GM08714 (cell line): ENCODE data around the gene REEP1.
"Not testable (repeated sequence)": the region's sequence is repeated elsewhere in the genome, so short reads cannot be mapped to it uniquely, and the experiment has no call there.

Experiments used
- H3K4me3 ChIP-seq: fragments of 200-500 bp; sonication (Bioruptor generic); 2 replicates; pipeline ENCODE4 v1.5.1; 2014; ENCODE audit warnings: mild to moderate bottlenecking, low read length, inconsistent platforms
- ZNF274 ChIP-seq: IDR thresholded peaks from 2 replicates; pipeline ENCODE4 v1.6.1; 2012; ENCODE audit warnings: mild to moderate bottlenecking, low read depth, low read length

Gene REEP1

GRCh38 chr2:86358957-86359356, 21.5 kb upstream of the REEP1 start:
- no peak for TF ChIP-seq ZNF274
- H3K4me3 ChIP-seq, result no peak overlapping the region

GRCh38 chr2:86357392-86357963, 20.1 kb upstream of the REEP1 start:
- no peak overlapping the region for H3K4me3 ChIP-seq
- no peak for TF ChIP-seq ZNF274

GRCh38 chr2:86352727-86353221, 15.3 kb upstream of the REEP1 start:
- no peak overlapping the region for H3K4me3 ChIP-seq
- TF ChIP-seq ZNF274, result no peak

GRCh38 chr2:86352137-86352726, 14.8 kb upstream of the REEP1 start:
- TF ChIP-seq ZNF274, result no peak
- H3K4me3 ChIP-seq, result no peak overlapping the region

GRCh38 chr2:86350751-86351150, 13.3 kb upstream of the REEP1 start:
- no peak overlapping the region for H3K4me3 ChIP-seq
- TF ChIP-seq ZNF274, result no peak

- TF ChIP-seq ZNF274, result no peak
- H3K4me3 ChIP-seq, result no peak overlapping the region
Observed at GRCh38 chr2:86347401-86347800, 10.0 kb upstream of the REEP1 start.

- H3K4me3 ChIP-seq, result not testable (repeated sequence)
Observed at GRCh38 chr2:86345783-86346370, 8.5 kb upstream of the REEP1 start.

- no peak overlapping the region for H3K4me3 ChIP-seq
- TF ChIP-seq ZNF274, result no peak
Observed at GRCh38 chr2:86344404-86344803, 7.0 kb upstream of the REEP1 start.

GRCh38 chr2:86342488-86342887, 5.1 kb upstream of the REEP1 start:
- no peak overlapping the region for H3K4me3 ChIP-seq
- no peak for TF ChIP-seq ZNF274

GRCh38 chr2:86341470-86341869, 4.0 kb upstream of the REEP1 start:
- TF ChIP-seq ZNF274, result no peak
- H3K4me3 ChIP-seq, result no peak overlapping the region

- H3K4me3 ChIP-seq, result no peak overlapping the region
- no peak for TF ChIP-seq ZNF274
Observed at GRCh38 chr2:86338778-86339295, 1.4 kb upstream of the REEP1 start.

- TF ChIP-seq ZNF274, result no peak
- peak overlapping the region; percentile 26; the same call in 1 of the 2 replicates for H3K4me3 ChIP-seq
Observed at GRCh38 chr2:86336675-86337243, 667 bp downstream of the REEP1 start.

- TF ChIP-seq ZNF274, result no peak
- H3K4me3 ChIP-seq, result no peak overlapping the region
Observed at GRCh38 chr2:86335865-86336674, 1.4 kb downstream of the REEP1 start.

- TF ChIP-seq ZNF274, result no peak
- no peak overlapping the region for H3K4me3 ChIP-seq
Observed at GRCh38 chr2:86333378-86333777, 4.0 kb downstream of the REEP1 start.
